HepG2 (cell line): ENCODE data around the gene ZNF747. TPM values are rescaled to one million over a fixed set of nuclear protein-coding genes. Genes with fewer than 3 reads are reported as not detected.
A peak's percentile ranks its signal among the peaks of the same experiment; 100 is the strongest.

Experiments
- AGO2 ChIP-seq: fragments of 200-400 bp; formaldehyde crosslinking; optimal IDR thresholded peaks from 2 replicates; pipeline ENCODE3; 2017; ENCODE audit warnings: mild to moderate bottlenecking, low read depth, low read length, moderate library complexity
- CCDC6 ChIP-seq: sonication (generic); formaldehyde crosslinking; IDR thresholded peaks from 2 replicates; pipeline ENCODE4 v1.8.1; 2022; ENCODE audit warnings: mild to moderate bottlenecking, missing genetic modification reagents, moderate library complexity
- CHD4 ChIP-seq: fragments of 200-600 bp; sonication (generic); IDR thresholded peaks from 2 replicates; pipeline ENCODE4 v1.7.0; 2017; ENCODE audit warnings: mild to moderate bottlenecking, low read length, borderline replicate concordance
- GFI1 ChIP-seq: sonication (generic); formaldehyde crosslinking; IDR thresholded peaks from 2 replicates; pipeline ENCODE4 v1.5.0; 2020; ENCODE audit warnings: missing genetic modification reagents, mild to moderate bottlenecking, borderline replicate concordance
- MIER3 ChIP-seq: IDR thresholded peaks from 2 replicates; pipeline ENCODE4 v1.6.1; 2016; ENCODE audit warnings: missing compliant biosample characterization, borderline replicate concordance
- MXD3 ChIP-seq: IDR thresholded peaks from 2 replicates; pipeline ENCODE4 v1.6.1; 2016; ENCODE audit warnings: mild to moderate bottlenecking, missing biosample characterization, missing genetic modification reagents
- MYNN ChIP-seq: sonication (generic); formaldehyde crosslinking; IDR thresholded peaks from 2 replicates; pipeline ENCODE4 v1.4.0; 2020; ENCODE audit warnings: mild to moderate bottlenecking, low read depth, missing genetic modification reagents
- NPAS2 ChIP-seq: sonication (generic); formaldehyde crosslinking; IDR thresholded peaks from 2 replicates; pipeline ENCODE4 v1.8.0; 2022; ENCODE audit warnings: mild to moderate bottlenecking, missing genetic modification reagents, borderline replicate concordance
- POLR2A ChIP-seq, 2 experiments: IDR thresholded peaks; 2 replicates each; pipeline ENCODE4 v1.6.1; 2011; ENCODE audit warnings: low read depth in 2 of 2, low read length in 2 of 2, mild to moderate bottlenecking in 1 of 2, moderate library complexity in 1 of 2; ENCODE audit not compliant: insufficient read depth in 1 of 2
- RARG ChIP-seq: sonication (generic); formaldehyde crosslinking; IDR thresholded peaks from 2 replicates; pipeline ENCODE4 v1.4.0; 2020; ENCODE audit warnings: low read depth, mild to moderate bottlenecking, missing genetic modification reagents
- REPIN1 ChIP-seq: sonication (generic); formaldehyde crosslinking; IDR thresholded peaks from 2 replicates; pipeline ENCODE4 v1.8.0; 2022; ENCODE audit warnings: missing genetic modification reagents, low read depth, mild to moderate bottlenecking, borderline replicate concordance
- RFXAP ChIP-seq: sonication (generic); formaldehyde crosslinking; IDR thresholded peaks from 2 replicates; pipeline ENCODE4 v1.4.0; 2020; ENCODE audit warnings: missing genetic modification reagents, borderline replicate concordance
- SYNCRIP ChIP-seq: fragments of 200-400 bp; formaldehyde crosslinking; IDR thresholded peaks from 2 replicates; pipeline ENCODE4 v1.6.1; 2018; ENCODE audit warnings: mild to moderate bottlenecking, low read depth, low read length; ENCODE audit not compliant: insufficient read depth
- TAF1 ChIP-seq: sonication (generic); formaldehyde crosslinking; IDR thresholded peaks from 2 replicates; pipeline ENCODE4 v1.4.0; 2020; ENCODE audit warnings: missing genetic modification reagents
- TBX2 ChIP-seq: sonication (generic); formaldehyde crosslinking; IDR thresholded peaks from 2 replicates; pipeline ENCODE4 v1.5.0; 2020; ENCODE audit warnings: missing genetic modification reagents, mild to moderate bottlenecking, borderline replicate concordance
- TP53 ChIP-seq: sonication (generic); formaldehyde crosslinking; conservative IDR thresholded peaks from 2 replicates; pipeline ENCODE4 v1.4.0; 2020; ENCODE audit warnings: missing genetic modification reagents
- TRIM22 ChIP-seq: fragments of 450-650 bp; IDR thresholded peaks from 2 replicates; pipeline ENCODE4 v1.6.1; 2017
- ZBTB43 ChIP-seq: sonication (generic); formaldehyde crosslinking; conservative IDR thresholded peaks from 2 replicates; pipeline ENCODE4 v1.4.0; 2020; ENCODE audit warnings: missing genetic modification reagents
- ZNF143 ChIP-seq: sonication (generic); formaldehyde crosslinking; IDR thresholded peaks from 2 replicates; pipeline ENCODE4 v1.4.0; 2020; ENCODE audit warnings: missing genetic modification reagents
- ZNF687 ChIP-seq: sonication (generic); formaldehyde crosslinking; IDR thresholded peaks from 2 replicates; pipeline ENCODE4 v1.5.1; 2020; ENCODE audit warnings: mild to moderate bottlenecking, missing genetic modification reagents, moderate library complexity
- ZNF704 ChIP-seq: sonication (generic); formaldehyde crosslinking; IDR thresholded peaks from 2 replicates; pipeline ENCODE4 v1.8.1; 2023; ENCODE audit warnings: mild to moderate bottlenecking, inconsistent platforms, moderate library complexity, missing genetic modification reagents, borderline replicate concordance
- ZSCAN30 ChIP-seq: sonication (generic); formaldehyde crosslinking; IDR thresholded peaks from 2 replicates; pipeline ENCODE4 v1.5.0; 2020; ENCODE audit warnings: mild to moderate bottlenecking, missing genetic modification reagents
- polyA plus RNA-seq, 8 experiments: library from polyadenylated mRNA; depleted of rRNA in 3 of 8; stranded (reverse) in 7 of 8; unstranded in 1 of 8; fragments of >200 nt; fragmentation: Illumina TruSeq in 4 of 8; extraction: Trizol in 4 of 8; gene quantifications; 2 replicates each; pipeline versions ENCODE4 v1.2.1 to v1.2.3, GENCODE V29; 2011 to 2016; ENCODE audit warnings: low read depth in 4 of 8, missing spikeins in 1 of 8, mixed read lengths in 1 of 8; ENCODE audit not compliant: insufficient read depth in 1 of 8
- total RNA-seq, 5 experiments: library from RNA; depleted of rRNA; stranded (reverse); fragments of >200 nt; fragmentation: Illumina TruSeq; extraction: Trizol; gene quantifications; 2 replicates each; pipeline ENCODE4 v1.2.3, GENCODE V29; 2016; ENCODE audit warnings: low read depth in 1 of 5

ZNF747 gene
- total and polyA plus RNA-seq, 2 of the 13 experiments (the other 11 are each of a cell fraction or from before 2014, with no cell fraction given) = 7.2 to 10.2 TPM

GRCh38 chr16:30535777-30536190 lies 1.1 kb upstream of the ZNF747 start (continued):
- TF ChIP-seq GFI1 (CRISPR knock-in tag) (no peak; the same call in 1 of the 2 replicates), CHD4 (no peak), TBX2 (CRISPR knock-in tag) (peak; percentile 59; the same call in 1 of the 2 replicates), SYNCRIP (no peak), TRIM22 (no peak), CCDC6 (CRISPR knock-in tag) (no peak), ZBTB43 (CRISPR knock-in tag) (0 out of 2 replicates have a peak, but pooled peaks have one; percentile 31), RFXAP (CRISPR knock-in tag) (no peak), TAF1 (no peak; the same call in 1 of the 2 replicates), TP53 (0 out of 2 replicates have a peak, but pooled peaks have one; percentile 8), ZSCAN30 (CRISPR knock-in tag) (0 out of 2 replicates have a peak, but pooled peaks have one; percentile 48), ZNF704 (CRISPR knock-in tag) (0 out of 2 replicates have a peak, but pooled peaks have one; percentile 69), POLR2A (IDR thresholded peaks at IDR 0.05; ENCODE audit: insufficient read depth in 1 of 2, low read depth in 2 of 2, low read length in 2 of 2) (peak in 1 of 2 experiments; percentile 50; a peak in 1 of 4 replicates), MIER3 (peak; percentile 65; the same call in 1 of the 2 replicates), RARG (no peak), AGO2 (peak; percentile 32), MYNN (CRISPR knock-in tag) (no peak; the same call in 1 of the 2 replicates), MXD3 (CRISPR knock-in tag) (peak; percentile 49; the same call in 1 of the 2 replicates), NPAS2 (CRISPR knock-in tag) (no peak), ZNF143 (no peak), ZNF687 (CRISPR knock-in tag) (peak; percentile 97), REPIN1 (no peak)
